Measurements from ENCODE around the gene CCDC102A. TPM values are rescaled to one million over a fixed set of nuclear protein-coding genes. Genes with fewer than 3 reads are reported as not detected.

The CCDC102A gene
- total and polyA plus RNA-seq, 10 of the 15 experiments (the other 5 are each of a cell fraction or from before 2014, with no cell fraction given): 0.03 to 5.9 (median 2.4) TPM

DNA sequence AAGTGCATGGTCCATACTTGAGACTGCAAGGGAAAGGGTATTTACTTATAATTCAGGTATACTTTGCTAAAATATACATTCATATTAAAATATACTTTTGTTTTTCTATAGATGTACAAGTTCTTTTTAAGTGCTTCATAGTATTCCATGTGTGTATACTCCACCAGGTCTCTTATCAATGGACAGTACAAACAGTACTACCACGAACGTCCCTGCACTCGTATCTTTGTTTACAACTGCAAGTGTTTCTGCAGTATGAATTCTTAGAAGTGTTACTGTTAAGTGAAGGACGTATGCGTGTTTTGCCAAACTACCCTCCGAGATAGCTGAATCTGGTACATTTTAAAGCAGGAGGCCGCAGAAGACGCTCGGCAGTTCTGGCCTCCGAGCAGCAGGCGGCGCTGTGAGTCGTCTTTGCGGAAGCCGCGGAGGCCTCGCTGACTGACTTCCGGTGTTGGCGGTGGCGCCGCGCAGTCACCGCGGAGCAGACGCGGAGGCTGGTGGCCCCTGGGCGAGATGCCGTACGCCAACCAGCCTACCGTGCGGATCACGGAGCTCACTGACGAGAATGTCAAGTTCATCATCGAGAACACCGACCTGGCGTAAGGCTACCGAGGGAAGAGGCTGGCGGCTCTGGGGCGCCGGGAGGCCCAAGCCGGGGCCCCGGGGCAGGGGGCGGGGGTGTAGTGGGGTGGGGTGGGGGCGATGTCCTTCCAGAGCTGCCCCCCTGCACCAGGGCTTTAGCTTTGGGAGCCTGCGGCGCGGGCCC lies 74.0 kb downstream of the CCDC102A start, which contains the start of gene POLR2C (continued):
- TF ChIP-seq, protein P1, sequence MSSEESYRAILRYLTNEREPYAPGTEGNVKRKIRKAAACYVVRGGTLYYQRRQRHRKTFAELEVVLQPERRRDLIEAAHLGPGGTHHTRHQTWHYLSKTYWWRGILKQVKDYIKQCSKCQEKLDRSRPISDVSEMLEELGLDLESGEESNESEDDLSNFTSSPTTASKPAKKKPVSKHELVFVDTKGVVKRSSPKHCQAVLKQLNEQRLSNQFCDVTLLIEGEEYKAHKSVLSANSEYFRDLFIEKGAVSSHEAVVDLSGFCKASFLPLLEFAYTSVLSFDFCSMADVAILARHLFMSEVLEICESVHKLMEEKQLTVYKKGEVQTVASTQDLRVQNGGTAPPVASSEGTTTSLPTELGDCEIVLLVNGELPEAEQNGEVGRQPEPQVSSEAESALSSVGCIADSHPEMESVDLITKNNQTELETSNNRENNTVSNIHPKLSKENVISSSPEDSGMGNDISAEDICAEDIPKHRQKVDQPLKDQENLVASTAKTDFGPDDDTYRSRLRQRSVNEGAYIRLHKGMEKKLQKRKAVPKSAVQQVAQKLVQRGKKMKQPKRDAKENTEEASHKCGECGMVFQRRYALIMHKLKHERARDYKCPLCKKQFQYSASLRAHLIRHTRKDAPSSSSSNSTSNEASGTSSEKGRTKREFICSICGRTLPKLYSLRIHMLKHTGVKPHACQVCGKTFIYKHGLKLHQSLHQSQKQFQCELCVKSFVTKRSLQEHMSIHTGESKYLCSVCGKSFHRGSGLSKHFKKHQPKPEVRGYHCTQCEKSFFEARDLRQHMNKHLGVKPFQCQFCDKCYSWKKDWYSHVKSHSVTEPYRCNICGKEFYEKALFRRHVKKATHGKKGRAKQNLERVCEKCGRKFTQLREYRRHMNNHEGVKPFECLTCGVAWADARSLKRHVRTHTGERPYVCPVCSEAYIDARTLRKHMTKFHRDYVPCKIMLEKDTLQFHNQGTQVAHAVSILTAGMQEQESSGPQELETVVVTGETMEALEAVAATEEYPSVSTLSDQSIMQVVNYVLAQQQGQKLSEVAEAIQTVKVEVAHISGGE (CRISPR knock-in tag; IDR thresholded peaks at IDR 0.05): no peak
- TF ChIP-seq SMAD5 (IDR thresholded peaks at IDR 0.05; ENCODE audit: low read depth): peak; percentile 86; the same call in 1 of the 2 replicates
- TF ChIP-seq, protein P2, sequence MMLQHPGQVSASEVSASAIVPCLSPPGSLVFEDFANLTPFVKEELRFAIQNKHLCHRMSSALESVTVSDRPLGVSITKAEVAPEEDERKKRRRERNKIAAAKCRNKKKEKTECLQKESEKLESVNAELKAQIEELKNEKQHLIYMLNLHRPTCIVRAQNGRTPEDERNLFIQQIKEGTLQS (IDR thresholded peaks at IDR 0.05; ENCODE audit: borderline replicate concordance, extremely low read depth, low read depth, low read length): no peak
- TF ChIP-seq HCFC1 (IDR thresholded peaks at IDR 0.05; ENCODE audit: low read length): peak; percentile 78
- no peak for TF ChIP-seq HDAC6 (IDR thresholded peaks at IDR 0.05; ENCODE audit: unreplicated experiment)
- TF ChIP-seq NFYB (IDR thresholded peaks at IDR 0.05; ENCODE audit: insufficient read depth, low read depth, low read length): no peak
- TF ChIP-seq, protein P3, sequence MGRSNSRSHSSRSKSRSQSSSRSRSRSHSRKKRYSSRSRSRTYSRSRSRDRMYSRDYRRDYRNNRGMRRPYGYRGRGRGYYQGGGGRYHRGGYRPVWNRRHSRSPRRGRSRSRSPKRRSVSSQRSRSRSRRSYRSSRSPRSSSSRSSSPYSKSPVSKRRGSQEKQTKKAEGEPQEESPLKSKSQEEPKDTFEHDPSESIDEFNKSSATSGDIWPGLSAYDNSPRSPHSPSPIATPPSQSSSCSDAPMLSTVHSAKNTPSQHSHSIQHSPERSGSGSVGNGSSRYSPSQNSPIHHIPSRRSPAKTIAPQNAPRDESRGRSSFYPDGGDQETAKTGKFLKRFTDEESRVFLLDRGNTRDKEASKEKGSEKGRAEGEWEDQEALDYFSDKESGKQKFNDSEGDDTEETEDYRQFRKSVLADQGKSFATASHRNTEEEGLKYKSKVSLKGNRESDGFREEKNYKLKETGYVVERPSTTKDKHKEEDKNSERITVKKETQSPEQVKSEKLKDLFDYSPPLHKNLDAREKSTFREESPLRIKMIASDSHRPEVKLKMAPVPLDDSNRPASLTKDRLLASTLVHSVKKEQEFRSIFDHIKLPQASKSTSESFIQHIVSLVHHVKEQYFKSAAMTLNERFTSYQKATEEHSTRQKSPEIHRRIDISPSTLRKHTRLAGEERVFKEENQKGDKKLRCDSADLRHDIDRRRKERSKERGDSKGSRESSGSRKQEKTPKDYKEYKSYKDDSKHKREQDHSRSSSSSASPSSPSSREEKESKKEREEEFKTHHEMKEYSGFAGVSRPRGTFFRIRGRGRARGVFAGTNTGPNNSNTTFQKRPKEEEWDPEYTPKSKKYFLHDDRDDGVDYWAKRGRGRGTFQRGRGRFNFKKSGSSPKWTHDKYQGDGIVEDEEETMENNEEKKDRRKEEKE (IDR thresholded peaks at IDR 0.05): no peak
- TF ChIP-seq ZNF384 (IDR thresholded peaks at IDR 0.05; ENCODE audit: borderline replicate concordance, low read depth, low read length): no peak
- no peak for TF ChIP-seq NFYA (IDR thresholded peaks at IDR 0.05; ENCODE audit: borderline replicate concordance, low read depth, low read length)
- TF ChIP-seq EZH2 (IDR thresholded peaks at IDR 0.05; ENCODE audit: borderline replicate concordance, control insufficient read depth, low read depth, low read length): no peak
- TF ChIP-seq SMAD1 (IDR thresholded peaks at IDR 0.05; ENCODE audit: low read depth, partially characterized antibody): peak; percentile 25
- no peak for TF ChIP-seq MTA3 (IDR thresholded peaks at IDR 0.05; ENCODE audit: borderline replicate concordance, low read length)
- peak; percentile 15; the same call in 1 of the 2 replicates for TF ChIP-seq SPI1 (IDR thresholded peaks at IDR 0.05; ENCODE audit: borderline replicate concordance, insufficient read depth, low read depth, low read length)
- no peak for TF ChIP-seq MYC (IDR thresholded peaks at IDR 0.05; ENCODE audit: insufficient read depth, insufficient read length, insufficient replicate concordance, low read length, severe bottlenecking)
- TF ChIP-seq EED (IDR thresholded peaks at IDR 0.05; ENCODE audit: low read depth): no peak
- peak; percentile 88 for TF ChIP-seq CBFB (IDR thresholded peaks at IDR 0.05; ENCODE audit: low read depth)
- no peak for TF ChIP-seq YBX1 (IDR thresholded peaks at IDR 0.05)
- peak; percentile 91 for TF ChIP-seq BACH1 (IDR thresholded peaks at IDR 0.05; ENCODE audit: borderline replicate concordance)
- peak; percentile 88 for TF ChIP-seq YY1 (IDR thresholded peaks at IDR 0.05; ENCODE audit: low read depth, low read length)
- no peak for TF ChIP-seq SP1 (IDR thresholded peaks at IDR 0.05; ENCODE audit: low read depth, low read length)

Measured in GM12878 (cell line).